ENCODE results near the gene NR1D1. TPM values are rescaled to one million over a fixed set of nuclear protein-coding genes. Genes with fewer than 3 reads are reported as not detected.

The NR1D1 gene
- polyA plus RNA-seq, 1 experiment: 0.62 TPM

GRCh38 chr17:40097087-40097486, 3.3 kb downstream of the NR1D1 start:
- Histone ChIP-seq H3K4me3 (ENCODE audit: low read depth, low read length) (no peak overlapping the region), H3K27ac (ENCODE audit: low read depth, low read length) (no peak overlapping the region), H3K9me3 (ENCODE audit: control insufficient read depth, insufficient read depth, low read length) (no peaks in the 10 kb centered on the region; the same call in 1 of the 2 replicates), H3K27me3 (ENCODE audit: control insufficient read depth, insufficient read depth, low read length) (no peaks in the 10 kb centered on the region)
- CTCF ChIA-PET: interaction anchor here (1.0 to 3.1 kb wide), 3 partner anchors 11 to 70 kb away, joined by 3 to 14 read pairs (median 4); no protein-coding TSS in a partner anchor
- no peak for DNase-seq (ENCODE audit: low read depth, low spot score)
- TF ChIP-seq CTCF (IDR thresholded peaks at IDR 0.05; ENCODE audit: low read depth, low read length): no peak
- POLR2A ChIA-PET: interaction anchor here (1.0 kb wide), 2 partner anchors 15 to 58 kb away, joined by 3 read pairs; no protein-coding TSS in a partner anchor

GRCh38 chr17:40095944-40096791, 4.2 kb downstream of the NR1D1 start:
- no peak overlapping the region for H3K27ac ChIP-seq (ENCODE audit: low read depth, low read length)

GRCh38 chr17:40095351-40095943, 4.9 kb downstream of the NR1D1 start:
- H3K9me3 ChIP-seq (ENCODE audit: control insufficient read depth, insufficient read depth, low read length): no peaks in the 10 kb centered on the region; the same call in 1 of the 2 replicates
- POLR2A ChIA-PET: no interaction called here
- no peak for TF ChIP-seq CTCF (IDR thresholded peaks at IDR 0.05; ENCODE audit: low read depth, low read length)
- no peak for DNase-seq (ENCODE audit: low read depth, low spot score)
- H3K4me3 ChIP-seq (ENCODE audit: low read depth, low read length): no peak overlapping the region
- no peak overlapping the region for H3K27ac ChIP-seq (ENCODE audit: low read depth, low read length)
- no peaks in the 10 kb centered on the region for H3K27me3 ChIP-seq (ENCODE audit: control insufficient read depth, insufficient read depth, low read length)
- CTCF ChIA-PET: interaction anchor here (0.9 to 4.5 kb wide), 2 partner anchors 20 to 124 kb away, joined by 4 to 16 read pairs; partner anchors contain the start of gene WIPF2

More at GRCh38 chr17:40095944-40096791, 4.2 kb downstream of the NR1D1 start:
- no peaks in the 10 kb centered on the region for H3K27me3 ChIP-seq (ENCODE audit: control insufficient read depth, insufficient read depth, low read length)
- H3K4me3 ChIP-seq (ENCODE audit: low read depth, low read length): no peak overlapping the region
- TF ChIP-seq CTCF (IDR thresholded peaks at IDR 0.05; ENCODE audit: low read depth, low read length): no peak
- ChIA-PET CTCF (interaction anchor here (1.1 to 3.1 kb wide), 2 partner anchors 10 to 21 kb away, joined by 4 to 14 read pairs; no protein-coding TSS in a partner anchor), POLR2A (no interaction called here)
- DNase-seq (ENCODE audit: low read depth, low spot score): no peak
- H3K9me3 ChIP-seq (ENCODE audit: control insufficient read depth, insufficient read depth, low read length): no peaks in the 10 kb centered on the region; the same call in 1 of the 2 replicates

DNA sequence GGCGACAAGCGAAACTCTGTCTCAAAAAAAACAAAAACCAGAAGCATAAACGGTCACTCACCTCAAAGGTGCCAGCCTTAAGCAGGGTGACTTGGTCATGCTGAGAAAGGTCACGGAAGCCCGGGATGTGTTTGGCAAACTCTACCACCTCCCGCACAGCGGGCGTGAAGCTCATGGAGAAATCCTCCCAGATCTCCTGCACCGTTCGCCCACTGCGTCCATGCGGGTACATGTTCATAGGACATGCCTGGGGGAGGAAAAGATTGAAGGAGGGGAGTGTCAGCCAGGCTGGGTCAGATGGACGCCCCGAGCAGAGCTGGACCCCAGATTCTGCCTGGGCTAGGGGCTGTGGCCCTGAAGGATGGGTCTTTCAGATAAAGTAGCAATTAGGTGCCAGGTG, 5.5 kb downstream of the NR1D1 start:
- ChIA-PET CTCF (interaction anchor here (0.6 to 4.5 kb wide), 3 partner anchors 20 to 125 kb away, joined by 4 to 16 read pairs (median 4); partner anchors contain the start of gene WIPF2), POLR2A (no interaction called here)
- no peak for DNase-seq (ENCODE audit: low read depth, low spot score)

More for the DNA sequence above, 5.5 kb downstream of the NR1D1 start:
- H3K27ac ChIP-seq (ENCODE audit: low read depth, low read length): no peak overlapping the region
- no peak for TF ChIP-seq CTCF (IDR thresholded peaks at IDR 0.05; ENCODE audit: low read depth, low read length)
- no peak overlapping the region for H3K4me3 ChIP-seq (ENCODE audit: low read depth, low read length)
- H3K9me3 ChIP-seq (ENCODE audit: control insufficient read depth, insufficient read depth, low read length): no peaks in the 10 kb centered on the region; the same call in 1 of the 2 replicates
- no peaks in the 10 kb centered on the region for H3K27me3 ChIP-seq (ENCODE audit: control insufficient read depth, insufficient read depth, low read length)

All from AG04450 (cell line).